ENCODE data around the gene TBC1D9B. TPM values are rescaled to one million over a fixed set of nuclear protein-coding genes. Genes with fewer than 3 reads are reported as not detected.
A peak's percentile ranks its signal among the peaks of the same experiment; 100 is the strongest.

Gene TBC1D9B
- total RNA-seq, 3 donors from 2014 or later: 115 to 117 (median 116) TPM

- Histone ChIP-seq H3K4me1 (ENCODE audit: low read depth) (no peaks in the 10 kb centered on the region), H3K36me3 (ENCODE audit: low read depth) (peaks cover 10% of the 10 kb centered on the region), H3K9me3 (peaks cover 12% of the 10 kb centered on the region), H3K4me3 (no peak overlapping the region)
- intact Hi-C loops (cut with DNase I, micrococcal nuclease): no loop called here
- TF ChIP-seq, protein P1, sequence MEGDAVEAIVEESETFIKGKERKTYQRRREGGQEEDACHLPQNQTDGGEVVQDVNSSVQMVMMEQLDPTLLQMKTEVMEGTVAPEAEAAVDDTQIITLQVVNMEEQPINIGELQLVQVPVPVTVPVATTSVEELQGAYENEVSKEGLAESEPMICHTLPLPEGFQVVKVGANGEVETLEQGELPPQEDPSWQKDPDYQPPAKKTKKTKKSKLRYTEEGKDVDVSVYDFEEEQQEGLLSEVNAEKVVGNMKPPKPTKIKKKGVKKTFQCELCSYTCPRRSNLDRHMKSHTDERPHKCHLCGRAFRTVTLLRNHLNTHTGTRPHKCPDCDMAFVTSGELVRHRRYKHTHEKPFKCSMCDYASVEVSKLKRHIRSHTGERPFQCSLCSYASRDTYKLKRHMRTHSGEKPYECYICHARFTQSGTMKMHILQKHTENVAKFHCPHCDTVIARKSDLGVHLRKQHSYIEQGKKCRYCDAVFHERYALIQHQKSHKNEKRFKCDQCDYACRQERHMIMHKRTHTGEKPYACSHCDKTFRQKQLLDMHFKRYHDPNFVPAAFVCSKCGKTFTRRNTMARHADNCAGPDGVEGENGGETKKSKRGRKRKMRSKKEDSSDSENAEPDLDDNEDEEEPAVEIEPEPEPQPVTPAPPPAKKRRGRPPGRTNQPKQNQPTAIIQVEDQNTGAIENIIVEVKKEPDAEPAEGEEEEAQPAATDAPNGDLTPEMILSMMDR (IDR thresholded peaks at IDR 0.05): no peak
- peak; percentile 23 for ATAC-seq
- no peak for DNase-seq
These were observed 28.6 kb downstream of the TBC1D9B start for GRCh38 chr5:179879003-179879689.

- intact Hi-C loops (cut with DNase I, micrococcal nuclease): no loop called here
- Histone ChIP-seq H3K4me1 (ENCODE audit: low read depth) (no peaks in the 10 kb centered on the region), H3K9me3 (peaks cover 9% of the 10 kb centered on the region), H3K4me3 (no peak overlapping the region), H3K36me3 (ENCODE audit: low read depth) (peaks cover 8% of the 10 kb centered on the region)
- DNase-seq (no peak), ATAC-seq (no peak)
- TF ChIP-seq, protein P1 (IDR thresholded peaks at IDR 0.05): no peak
These were observed 29.3 kb downstream of the TBC1D9B start for GRCh38 chr5:179878222-179879002.

GRCh38 chr5:179876610-179876952 lies 31.1 kb downstream of the TBC1D9B start:
- Histone ChIP-seq H3K4me1 (ENCODE audit: low read depth) (no peaks in the 10 kb centered on the region), H3K36me3 (ENCODE audit: low read depth) (peaks cover 8% of the 10 kb centered on the region), H3K4me3 (no peak overlapping the region), H3K9me3 (no peaks in the 10 kb centered on the region)
- intact Hi-C loops (cut with DNase I, micrococcal nuclease): no loop called here
- no peak for DNase-seq
- no peak for ATAC-seq
- TF ChIP-seq, protein P1 (IDR thresholded peaks at IDR 0.05): no peak

- DNase-seq (peak in 1 of 3 donors; percentile 16), ATAC-seq (no peak)
- H3K36me3 ChIP-seq (ENCODE audit: low read depth): peaks cover 8% of the 10 kb centered on the region
- intact Hi-C loops (cut with DNase I, micrococcal nuclease): no loop called here
- TF ChIP-seq, protein P1 (IDR thresholded peaks at IDR 0.05): no peak
- H3K4me1 ChIP-seq (ENCODE audit: low read depth): no peaks in the 10 kb centered on the region
- no peak overlapping the region for H3K4me3 ChIP-seq
- H3K9me3 ChIP-seq: no peaks in the 10 kb centered on the region
These were observed 31.7 kb downstream of the TBC1D9B start for GRCh38 chr5:179875741-179876609.

DNA sequence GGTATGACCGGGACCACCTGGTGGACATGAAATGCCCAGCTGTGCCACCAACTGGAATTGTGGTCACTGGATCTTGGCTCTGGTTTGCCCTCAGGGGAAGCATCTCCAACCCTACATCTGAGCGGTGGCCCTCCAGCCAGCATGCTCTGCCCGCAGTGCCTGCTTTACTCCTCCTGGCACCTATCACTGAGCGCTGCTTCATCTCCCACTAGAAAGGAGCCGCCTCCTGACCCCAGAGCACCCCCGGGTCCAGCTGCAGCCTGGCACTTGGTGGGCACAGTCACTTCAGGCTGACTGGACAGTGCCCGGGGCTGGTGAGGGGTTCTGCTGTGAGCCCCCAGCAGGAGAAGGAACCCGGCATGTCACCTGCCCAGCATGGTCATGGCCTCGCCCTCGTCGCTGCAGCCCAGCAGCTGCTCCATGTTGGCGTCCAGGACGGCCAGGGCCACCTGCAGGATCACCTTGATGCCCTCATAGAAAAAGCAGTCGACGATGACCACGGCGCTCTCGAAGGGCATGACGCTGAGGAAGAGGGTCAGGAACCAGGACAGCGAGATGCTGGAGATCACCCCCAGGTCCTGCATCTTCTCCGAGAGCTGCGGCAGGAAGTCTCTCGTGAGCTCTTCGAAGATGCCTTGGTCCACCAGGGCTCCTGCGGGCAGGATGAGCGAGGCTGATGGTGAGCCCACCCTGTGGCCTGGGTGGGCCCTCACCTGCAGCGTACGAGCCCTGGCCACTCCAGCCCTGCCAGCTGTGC lies 33.0 kb downstream of the TBC1D9B start:
- Histone ChIP-seq H3K4me3 (no peak overlapping the region), H3K4me1 (ENCODE audit: low read depth) (no peaks in the 10 kb centered on the region), H3K36me3 (ENCODE audit: low read depth) (peaks cover 8% of the 10 kb centered on the region), H3K9me3 (no peaks in the 10 kb centered on the region)
- DNase-seq: peak in 1 of 3 donors; percentile 16
- intact Hi-C loops (cut with DNase I, micrococcal nuclease): no loop called here
- no peak for ATAC-seq
- TF ChIP-seq, protein P1 (IDR thresholded peaks at IDR 0.05): no peak
